GM10266 (cell line): Measurements from ENCODE around the gene C10orf71.

ENCODE experiments used
- DNase-seq: peaks from one replicate; pipeline ENCODE4 v3.0.0; 2012; ENCODE audit errors: extremely low spot score
- TF ChIP-seq, protein P1 (sequence below): IDR thresholded peaks from 2 replicates; pipeline ENCODE4 v1.5.1; 2012; ENCODE audit warnings: mild to moderate bottlenecking, low read depth; ENCODE audit not compliant: control insufficient read depth, insufficient read depth; ENCODE audit errors: missing control alignments

The C10orf71 gene

DNA sequence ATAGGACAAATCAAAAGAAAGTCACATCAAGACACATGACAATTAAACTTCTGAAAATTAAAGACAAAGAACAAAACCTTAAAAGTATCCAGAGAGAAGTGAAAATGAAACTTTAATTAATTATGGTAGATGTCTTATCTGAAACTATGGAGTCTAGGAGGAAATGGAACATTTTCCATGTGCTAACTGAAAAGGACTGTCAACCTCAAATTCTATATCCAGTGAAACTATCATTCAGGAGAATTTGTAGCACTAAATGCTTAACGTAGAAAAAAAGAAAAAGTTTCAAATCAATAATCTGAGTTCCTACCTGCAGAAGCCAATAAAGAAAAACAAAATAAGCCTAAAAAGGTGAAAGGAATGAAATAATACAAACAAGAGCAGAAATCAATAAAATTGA is 33.1 kb upstream of the C10orf71 start:
- no peak for DNase-seq
- TF ChIP-seq, protein P1, sequence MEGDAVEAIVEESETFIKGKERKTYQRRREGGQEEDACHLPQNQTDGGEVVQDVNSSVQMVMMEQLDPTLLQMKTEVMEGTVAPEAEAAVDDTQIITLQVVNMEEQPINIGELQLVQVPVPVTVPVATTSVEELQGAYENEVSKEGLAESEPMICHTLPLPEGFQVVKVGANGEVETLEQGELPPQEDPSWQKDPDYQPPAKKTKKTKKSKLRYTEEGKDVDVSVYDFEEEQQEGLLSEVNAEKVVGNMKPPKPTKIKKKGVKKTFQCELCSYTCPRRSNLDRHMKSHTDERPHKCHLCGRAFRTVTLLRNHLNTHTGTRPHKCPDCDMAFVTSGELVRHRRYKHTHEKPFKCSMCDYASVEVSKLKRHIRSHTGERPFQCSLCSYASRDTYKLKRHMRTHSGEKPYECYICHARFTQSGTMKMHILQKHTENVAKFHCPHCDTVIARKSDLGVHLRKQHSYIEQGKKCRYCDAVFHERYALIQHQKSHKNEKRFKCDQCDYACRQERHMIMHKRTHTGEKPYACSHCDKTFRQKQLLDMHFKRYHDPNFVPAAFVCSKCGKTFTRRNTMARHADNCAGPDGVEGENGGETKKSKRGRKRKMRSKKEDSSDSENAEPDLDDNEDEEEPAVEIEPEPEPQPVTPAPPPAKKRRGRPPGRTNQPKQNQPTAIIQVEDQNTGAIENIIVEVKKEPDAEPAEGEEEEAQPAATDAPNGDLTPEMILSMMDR = no peak

DNA sequence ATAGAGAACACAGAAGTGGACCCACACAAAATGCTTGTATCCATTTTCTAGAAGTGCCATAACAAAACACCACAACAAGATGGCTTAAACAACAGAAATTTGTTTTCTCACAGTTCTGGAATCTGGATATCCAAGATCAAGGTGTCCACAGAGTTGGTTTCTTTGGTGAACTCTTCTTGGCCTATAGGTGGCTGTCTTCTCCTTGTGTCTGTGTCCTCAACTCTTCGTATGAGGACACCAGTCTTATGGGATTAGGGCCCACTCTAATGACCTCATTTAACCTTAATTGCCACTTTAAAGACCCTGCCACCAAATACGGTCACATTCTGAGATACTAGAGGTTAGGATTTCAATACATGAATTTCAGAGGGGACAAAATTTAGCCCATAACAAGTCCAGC is 30.8 kb upstream of the C10orf71 start:
- DNase-seq = no peak
- TF ChIP-seq, protein P1 = peak; percentile 19

DNA sequence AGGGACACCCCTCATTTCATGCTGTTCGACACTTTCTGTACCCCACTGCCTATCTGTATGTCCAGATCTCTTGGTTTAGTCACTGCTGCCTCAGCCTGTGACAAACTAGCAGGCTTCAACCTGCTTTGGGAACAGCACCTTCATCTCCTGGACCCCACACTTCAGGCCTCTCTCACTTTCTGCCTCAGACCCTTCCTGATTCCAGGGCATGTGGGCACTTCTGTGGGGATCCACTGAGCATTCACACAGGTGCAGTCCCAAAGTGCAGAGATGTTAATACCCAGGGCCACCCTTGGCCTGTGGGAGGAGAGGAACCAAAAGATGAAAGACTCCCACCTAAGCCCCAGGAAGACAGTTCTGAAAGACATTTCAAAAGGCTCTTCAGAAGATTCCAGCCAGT is 29.4 kb upstream of the C10orf71 start:
- no peak for DNase-seq
- TF ChIP-seq, protein P1 = no peak

DNA sequence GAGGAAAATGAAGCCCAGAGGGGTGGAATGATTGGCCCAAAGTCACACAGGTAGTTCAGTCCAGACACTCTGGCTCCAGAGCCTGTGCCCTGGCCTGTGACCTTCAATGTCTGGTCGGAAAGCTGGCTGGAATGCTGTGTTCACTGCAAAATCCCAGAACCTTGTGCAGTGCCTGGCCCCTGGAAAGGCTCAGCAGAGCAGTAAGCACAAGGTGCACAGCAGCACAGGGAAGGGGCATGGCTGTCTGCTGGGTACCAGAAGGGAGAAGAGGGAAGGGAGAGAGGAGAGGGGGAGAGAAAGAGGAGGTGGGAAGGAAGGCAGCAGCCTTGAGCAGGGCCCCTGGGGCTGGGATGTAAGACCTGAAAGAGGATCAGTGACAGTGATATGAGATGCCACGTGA is 28.4 kb upstream of the C10orf71 start:
- TF ChIP-seq, protein P1 = no peak
- no peak for DNase-seq

DNA sequence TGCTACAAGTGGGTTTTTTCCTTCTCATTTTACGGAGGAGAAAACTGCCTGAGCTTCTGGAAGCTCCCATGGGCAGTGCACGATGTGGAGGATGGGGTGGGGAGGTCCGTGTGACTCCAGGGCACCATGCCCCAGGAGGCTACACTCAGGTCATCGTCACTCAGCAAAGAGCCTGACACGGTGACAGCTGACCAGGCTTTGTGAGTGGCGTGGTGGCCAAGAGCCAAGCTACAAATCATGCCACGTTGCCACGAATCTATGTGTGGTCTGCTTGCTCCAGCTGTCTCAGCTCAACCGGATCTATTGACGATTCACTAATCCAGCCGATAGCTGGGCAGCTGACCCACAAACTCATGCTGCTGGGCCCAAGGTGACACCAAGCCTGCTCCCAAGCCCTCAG is 27.6 kb upstream of the C10orf71 start:
- DNase-seq = no peak
- TF ChIP-seq, protein P1 = no peak

DNA sequence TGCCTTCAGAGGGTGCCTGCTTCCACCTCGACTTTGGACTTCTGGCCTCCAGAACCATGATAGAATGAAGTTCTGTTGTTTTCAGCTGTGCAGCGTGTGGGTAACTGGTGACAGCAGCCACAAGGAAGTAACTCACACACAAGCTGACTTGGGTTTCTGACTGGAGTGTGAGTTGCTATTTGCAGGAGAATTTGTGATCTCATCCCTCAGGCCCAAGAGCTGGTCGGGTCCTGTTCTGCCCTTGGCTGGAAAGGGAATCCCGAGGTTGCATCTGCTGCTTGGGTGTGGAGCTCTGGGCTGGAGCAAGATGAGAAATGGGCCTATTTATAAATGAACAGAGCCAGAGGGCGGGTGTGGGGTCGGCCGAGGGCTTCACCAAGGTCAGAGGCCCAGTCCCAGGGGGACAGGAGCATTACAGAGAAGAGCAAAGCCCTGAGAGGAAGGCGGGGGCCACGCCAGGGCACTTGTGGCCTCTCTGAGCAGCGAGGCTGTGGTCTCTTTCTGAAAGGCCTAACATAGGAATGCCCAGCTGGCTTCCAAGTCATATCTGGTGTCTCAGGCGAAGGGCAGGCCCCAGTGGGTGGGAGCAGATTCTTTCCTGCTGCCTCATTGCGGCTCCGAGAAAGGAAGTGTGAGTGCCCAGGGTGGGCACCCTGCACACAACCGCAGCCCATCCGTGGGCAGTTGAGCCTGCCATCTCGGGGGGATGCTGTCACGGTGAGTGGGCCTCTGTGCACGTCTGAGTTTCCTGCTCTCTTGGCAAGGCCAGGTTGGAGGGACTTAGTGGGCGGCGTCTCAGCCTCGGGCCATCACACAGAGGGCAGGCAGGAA is 26.5 kb upstream of the C10orf71 start:
- TF ChIP-seq, protein P1 = no peak
- DNase-seq = no peak

DNA sequence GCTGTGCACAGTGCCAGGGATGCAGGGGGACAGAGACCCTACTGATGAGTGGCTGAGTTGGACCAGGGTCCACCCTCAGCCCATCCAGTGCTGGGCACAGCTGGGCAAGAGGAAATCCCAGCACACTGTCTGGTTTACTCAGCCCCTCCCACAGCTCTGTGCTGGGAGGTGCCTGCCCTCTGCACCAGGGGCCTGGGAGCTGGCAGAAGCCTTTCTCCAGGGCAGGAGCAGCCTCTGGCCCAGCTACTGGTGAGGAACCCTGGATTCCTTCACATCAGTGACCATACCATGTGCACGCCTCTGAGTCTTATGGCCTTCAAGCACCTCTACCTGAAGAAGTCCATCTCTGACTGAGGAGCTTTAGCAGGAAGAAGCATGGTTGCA is 25.9 kb upstream of the C10orf71 start:
- TF ChIP-seq, protein P1 = no peak

More for the DNA sequence above, 25.9 kb upstream of the C10orf71 start:
- DNase-seq = no peak
